Skeletal muscle satellite cell (primary cell): ENCODE results near the gene FBXO24. TPM values are rescaled to one million over a fixed set of nuclear protein-coding genes. Genes with fewer than 3 reads are reported as not detected.
"Not testable (repeated sequence)": the region's sequence is repeated elsewhere in the genome, so short reads cannot be mapped to it uniquely, and the experiment has no call there.

Experiments used
- H3K27me3 ChIP-seq: 2 replicates; pipeline ENCODE4 v1.7.0; 2013; ENCODE audit warnings: low read length; ENCODE audit not compliant: control insufficient read depth, insufficient read depth
- H3K36me3 ChIP-seq: 2 replicates; pipeline ENCODE4 v1.7.0; 2013; ENCODE audit warnings: mild to moderate bottlenecking, control low read depth, low read length; ENCODE audit not compliant: insufficient read depth
- H3K4me1 ChIP-seq: 2 replicates; pipeline ENCODE4 v1.7.0; 2013; ENCODE audit warnings: low read length; ENCODE audit not compliant: control insufficient read depth, insufficient read depth
- H3K4me2 ChIP-seq: 2 replicates; pipeline ENCODE4 v1.7.0; 2013; ENCODE audit warnings: mild to moderate bottlenecking, low read length
- H3K4me3 ChIP-seq: 2 replicates; pipeline ENCODE4 v1.7.0; 2013; ENCODE audit warnings: low read length
- H3K9ac ChIP-seq: 2 replicates; pipeline ENCODE4 v1.7.0; 2013; ENCODE audit warnings: mild to moderate bottlenecking, low read depth, low read length, moderate library complexity
- H3K9me3 ChIP-seq: replicated peaks from 2 replicates; pipeline ENCODE4 v1.7.0; 2013; ENCODE audit warnings: mild to moderate bottlenecking, control low read depth, low read length
- total RNA-seq: library from RNA; depleted of rRNA; stranded (reverse); fragments of >200 nt; gene quantifications from 2 replicates; pipeline ENCODE4 v1.2.3, GENCODE V29; 2012; rRNA removed

The FBXO24 gene, protein sequence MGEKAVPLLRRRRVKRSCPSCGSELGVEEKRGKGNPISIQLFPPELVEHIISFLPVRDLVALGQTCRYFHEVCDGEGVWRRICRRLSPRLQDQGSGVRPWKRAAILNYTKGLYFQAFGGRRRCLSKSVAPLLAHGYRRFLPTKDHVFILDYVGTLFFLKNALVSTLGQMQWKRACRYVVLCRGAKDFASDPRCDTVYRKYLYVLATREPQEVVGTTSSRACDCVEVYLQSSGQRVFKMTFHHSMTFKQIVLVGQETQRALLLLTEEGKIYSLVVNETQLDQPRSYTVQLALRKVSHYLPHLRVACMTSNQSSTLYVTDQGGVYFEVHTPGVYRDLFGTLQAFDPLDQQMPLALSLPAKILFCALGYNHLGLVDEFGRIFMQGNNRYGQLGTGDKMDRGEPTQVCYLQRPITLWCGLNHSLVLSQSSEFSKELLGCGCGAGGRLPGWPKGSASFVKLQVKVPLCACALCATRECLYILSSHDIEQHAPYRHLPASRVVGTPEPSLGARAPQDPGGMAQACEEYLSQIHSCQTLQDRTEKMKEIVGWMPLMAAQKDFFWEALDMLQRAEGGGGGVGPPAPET
- total RNA-seq = 0.44 TPM in 1 of 2 replicates, not detected in the other

DNA sequence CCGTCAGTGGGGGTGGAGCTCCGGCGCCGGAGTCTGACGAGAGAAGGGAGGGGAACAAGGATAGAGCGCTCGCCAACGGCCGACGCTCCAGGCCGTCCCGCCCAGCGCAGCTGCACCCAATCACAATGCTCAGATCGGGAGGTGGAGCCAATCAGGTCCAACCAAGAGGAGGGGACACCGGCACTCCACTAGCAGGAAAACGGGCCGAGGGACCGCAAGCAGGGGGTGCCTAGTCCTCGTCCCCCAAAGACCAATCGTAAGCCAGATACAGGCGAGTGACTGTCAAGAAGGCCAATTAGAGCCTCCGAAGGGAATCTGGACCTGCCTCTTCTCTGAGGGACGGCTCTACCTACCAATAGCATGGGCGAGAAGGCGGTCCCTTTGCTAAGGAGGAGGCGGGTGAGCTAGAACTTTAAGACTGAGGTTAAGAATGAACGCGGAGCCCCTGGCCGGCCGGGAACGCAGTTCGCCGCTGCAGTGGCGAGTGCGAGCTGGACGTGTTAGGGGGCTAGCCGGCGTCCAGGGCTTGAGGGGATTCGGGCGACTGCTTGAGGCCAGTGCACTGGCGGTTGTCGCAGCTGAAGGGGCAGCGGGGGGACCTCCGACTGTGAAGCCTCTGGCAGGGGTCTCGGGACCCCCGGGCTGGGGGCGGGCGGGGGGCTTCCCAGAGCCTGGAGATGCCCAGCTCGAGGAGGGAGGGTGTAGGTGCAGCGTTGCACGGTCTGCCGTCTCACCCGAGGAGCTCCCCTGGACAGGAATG lies at the start of gene FBXO24:
TSS of gene FBXO24 (plus strand) at position 63 of the 760 bp plus-strand sequence. CDS start at position 361, 298 bp downstream.
- Histone ChIP-seq H3K4me3 (peak within 1 kb of the TSS; percentile 97), H3K9me3 (no peaks in the 10 kb centered on the region), H3K4me1 (peaks cover 21% of the 10 kb centered on the region), H3K27me3 (peaks cover 6% of the 10 kb centered on the region), H3K36me3 (peaks cover 17% of the 10 kb centered on the region), H3K4me2 (peak within 1 kb of the TSS; percentile 93), H3K9ac (peak within 1 kb of the TSS; percentile 96)

DNA sequence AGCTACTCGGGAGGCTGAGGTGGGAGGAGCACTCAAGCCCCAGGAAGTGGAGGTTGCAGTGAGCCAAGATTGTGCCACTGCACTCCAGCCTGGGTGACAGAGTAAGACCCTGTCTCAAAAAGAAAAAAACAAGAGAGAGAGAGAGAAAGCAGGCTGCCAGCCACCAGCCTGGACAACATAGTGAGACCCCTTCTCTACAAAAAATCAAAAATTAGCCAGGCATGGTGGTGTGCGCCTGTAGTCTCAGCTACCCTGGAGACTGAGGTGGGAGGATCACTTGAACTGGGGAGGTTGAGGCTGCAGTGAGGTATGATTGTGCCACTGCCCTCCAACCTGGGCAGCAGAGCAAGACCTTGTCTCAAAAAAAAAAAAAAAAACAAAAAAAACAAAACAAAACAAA lies 49.4 kb upstream of the FBXO24 start:
- peaks cover 12% of the 10 kb centered on the region for H3K27me3 ChIP-seq
- H3K9me3 ChIP-seq, H3K4me2 ChIP-seq: not testable (repeated sequence)

DNA sequence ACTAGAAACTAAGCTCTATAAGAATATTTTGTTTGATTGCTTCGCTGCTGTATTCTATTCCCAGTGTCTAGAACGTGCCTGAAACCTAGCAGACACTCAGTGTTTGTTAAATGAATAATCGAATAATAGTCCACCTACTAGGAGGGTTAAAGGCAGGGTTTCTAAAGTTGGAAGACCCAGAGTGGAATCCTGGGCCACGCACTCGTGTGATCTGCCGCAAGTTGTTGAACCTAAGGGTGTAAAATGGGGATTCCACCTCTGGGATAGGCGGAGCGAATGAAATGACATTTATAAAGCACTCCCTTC lies 47.8 kb upstream of the FBXO24 start:
- peak overlapping the region; percentile 85 for H3K4me2 ChIP-seq
- no peaks in the 10 kb centered on the region for H3K9me3 ChIP-seq
- peak overlapping the region; percentile 63 for H3K4me3 ChIP-seq
- H3K9ac ChIP-seq = no peak overlapping the region
- peaks cover 21% of the 10 kb centered on the region for H3K4me1 ChIP-seq
- H3K36me3 ChIP-seq = no peaks in the 10 kb centered on the region
- peaks cover 7% of the 10 kb centered on the region for H3K27me3 ChIP-seq

More for the DNA sequence above, 49.4 kb upstream of the FBXO24 start:
- peaks cover 14% of the 10 kb centered on the region for H3K4me1 ChIP-seq
- not testable (repeated sequence) for H3K9ac ChIP-seq, H3K36me3 ChIP-seq, H3K4me3 ChIP-seq

DNA sequence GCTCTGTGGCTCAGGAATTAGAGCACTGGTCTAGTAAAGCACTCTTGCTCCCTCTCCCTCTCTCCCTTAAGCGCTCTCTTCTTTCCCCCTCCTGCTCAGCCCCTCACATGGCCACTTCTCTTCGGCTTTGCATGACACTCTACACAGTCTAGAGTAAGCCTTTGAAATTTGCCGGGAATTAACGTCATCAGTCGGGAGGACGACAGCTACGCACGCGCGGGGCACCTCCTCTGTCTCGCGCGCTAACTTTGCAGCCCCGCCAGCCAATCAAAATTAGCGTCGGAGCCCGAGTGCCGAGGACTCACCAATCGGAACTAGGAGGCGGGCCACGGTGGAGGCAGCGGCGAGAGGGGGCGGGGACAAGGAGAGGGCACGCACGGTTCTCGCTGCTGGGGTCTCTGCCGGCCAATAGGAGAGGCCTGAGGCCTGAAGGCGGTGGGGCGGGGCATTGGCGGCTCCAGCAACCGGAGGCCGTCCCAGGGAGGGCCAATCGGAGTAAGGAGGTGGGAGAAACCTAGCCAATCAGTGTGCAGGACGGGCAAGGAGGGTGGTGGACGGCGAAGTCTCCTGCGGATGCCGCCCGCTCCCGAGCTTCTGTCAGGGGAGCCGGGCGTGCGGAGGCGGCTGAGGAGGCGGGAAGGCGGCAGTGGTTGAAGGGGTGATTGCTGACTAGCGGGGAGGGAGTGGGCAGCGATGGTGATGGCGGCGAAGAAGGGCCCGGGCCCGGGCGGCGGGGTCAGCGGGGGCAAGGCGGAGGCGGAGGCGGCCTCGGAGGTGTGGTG lies 47.3 kb upstream of the FBXO24 start, which contains the start of gene AGFG2:
TSS of gene AGFG2 (plus strand) at position 550 of the 782 bp plus-strand sequence. CDS start at position 694, 144 bp downstream.
- Histone ChIP-seq H3K9ac (peak within 1 kb of the TSS; percentile 62), H3K4me3 (peak within 1 kb of the TSS; percentile 79), H3K27me3 (peaks cover 5% of the 10 kb centered on the region), H3K36me3 (no peaks in the 10 kb centered on the region), H3K4me1 (peaks cover 26% of the 10 kb centered on the region), H3K4me2 (peak within 1 kb of the TSS; percentile 85), H3K9me3 (no peaks in the 10 kb centered on the region)

DNA sequence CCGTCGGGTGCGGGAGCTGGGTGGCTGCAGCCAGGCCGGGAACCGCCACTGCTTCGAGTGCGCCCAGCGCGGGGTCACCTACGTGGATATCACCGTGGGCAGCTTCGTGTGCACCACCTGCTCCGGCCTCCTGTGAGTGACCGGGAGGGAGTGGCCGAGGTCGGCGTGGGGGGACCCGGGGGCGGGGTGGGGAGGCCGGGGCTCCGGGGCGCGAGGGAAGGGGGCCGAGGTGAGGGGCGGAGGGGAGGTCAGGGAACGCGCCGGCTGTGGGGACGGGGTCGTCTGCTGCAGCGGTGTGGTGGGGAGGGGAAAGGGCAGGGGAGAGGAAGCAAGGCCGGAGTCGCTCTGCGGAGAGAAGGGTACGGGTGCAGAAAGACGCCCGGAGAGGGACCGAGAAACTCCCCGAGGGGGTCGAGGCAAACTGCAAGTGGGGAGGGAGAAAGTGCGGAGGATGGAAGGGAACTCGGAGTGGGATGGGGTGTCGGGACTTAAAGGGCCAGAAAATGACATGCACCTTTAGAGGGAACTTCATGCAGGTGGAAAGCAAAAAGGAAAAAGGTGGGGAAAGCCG lies 46.6 kb upstream of the FBXO24 start:
- Histone ChIP-seq H3K4me1 (peaks cover 33% of the 10 kb centered on the region), H3K36me3 (no peaks in the 10 kb centered on the region), H3K9ac (peak overlapping the region; percentile 62), H3K4me3 (peak overlapping the region; percentile 79), H3K4me2 (peak overlapping the region; percentile 83), H3K9me3 (no peaks in the 10 kb centered on the region), H3K27me3 (no peaks in the 10 kb centered on the region)

DNA sequence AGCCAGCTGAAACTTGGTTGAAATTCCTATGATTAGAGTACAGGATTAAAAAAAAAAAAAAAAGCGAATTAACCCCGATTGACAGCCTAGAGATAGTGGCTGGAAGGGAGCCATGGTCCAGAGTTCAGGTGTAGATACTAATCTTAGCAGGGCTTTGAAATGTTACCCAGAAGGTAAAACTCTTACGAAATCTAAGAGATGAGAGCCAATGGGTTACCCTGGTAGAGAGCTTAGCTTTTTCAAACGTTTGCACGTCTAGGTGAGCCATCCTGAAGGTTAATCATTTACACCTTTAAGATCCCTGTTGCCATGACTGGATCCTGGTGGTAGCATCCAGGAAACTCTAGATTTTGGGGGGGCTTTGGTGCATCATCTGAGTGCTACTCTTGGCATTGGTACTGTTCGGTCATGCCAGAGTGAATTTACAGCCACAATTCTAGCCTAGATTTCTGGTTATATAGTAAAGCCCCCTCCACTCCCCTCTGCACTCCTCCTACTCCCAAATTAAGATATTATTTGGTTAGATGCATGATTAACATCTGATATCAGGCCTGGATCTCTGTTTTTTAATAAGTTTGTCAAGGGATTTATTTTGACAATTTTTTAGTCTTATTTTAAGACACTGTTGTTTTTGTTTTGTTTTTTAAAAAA lies 45.9 kb upstream of the FBXO24 start:
- Histone ChIP-seq H3K27me3 (no peaks in the 10 kb centered on the region), H3K9ac (peak overlapping the region; percentile 53), H3K4me1 (peaks cover 40% of the 10 kb centered on the region), H3K4me3 (peak overlapping the region; percentile 79), H3K9me3 (no peaks in the 10 kb centered on the region), H3K4me2 (peak overlapping the region; percentile 83), H3K36me3 (no peaks in the 10 kb centered on the region)

DNA sequence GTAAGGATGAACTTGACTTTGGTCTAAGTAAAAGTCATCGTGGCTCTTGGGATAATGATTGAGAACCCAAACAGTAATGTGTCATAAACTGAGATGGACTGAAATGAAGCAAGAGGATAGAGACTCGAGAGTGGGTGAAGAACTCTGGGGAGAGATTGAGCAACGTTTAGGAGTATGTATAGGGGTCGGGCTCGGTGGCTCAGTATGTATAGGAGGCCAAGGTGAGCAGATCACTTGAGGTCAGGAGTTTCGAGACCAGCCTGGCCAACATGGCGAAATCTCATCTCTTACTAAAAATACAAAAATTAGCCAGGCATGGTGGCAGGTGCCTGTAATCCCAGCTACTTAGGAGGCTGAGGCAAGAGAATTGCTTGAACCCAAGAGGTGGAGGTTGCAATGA lies 44.8 kb upstream of the FBXO24 start:
- H3K27me3 ChIP-seq, H3K9ac ChIP-seq, H3K36me3 ChIP-seq, H3K4me3 ChIP-seq, H3K9me3 ChIP-seq, H3K4me2 ChIP-seq: not testable (repeated sequence)
- H3K4me1 ChIP-seq = peaks cover 49% of the 10 kb centered on the region

DNA sequence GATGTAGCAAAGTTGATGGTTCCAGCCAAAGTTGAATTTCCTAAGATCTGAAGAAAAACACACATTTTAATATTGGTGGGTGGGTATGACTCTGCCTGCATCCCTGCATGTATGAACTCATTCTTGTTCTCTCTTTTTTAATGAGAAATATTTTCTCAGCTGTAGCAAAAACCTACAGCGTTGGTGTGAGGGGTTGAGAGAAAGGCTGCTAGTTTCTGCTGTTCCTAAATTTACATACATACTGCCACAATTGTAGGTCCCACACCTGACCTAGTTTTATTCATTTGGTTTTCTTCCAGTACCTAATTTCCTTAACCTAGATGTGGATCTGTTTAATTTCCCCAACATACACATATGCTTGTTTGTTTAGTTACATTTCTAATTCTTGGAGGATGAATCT lies 42.5 kb upstream of the FBXO24 start:
- no peak overlapping the region for H3K4me3 ChIP-seq
- peak overlapping the region; percentile 3 for H3K4me2 ChIP-seq
- H3K9ac ChIP-seq = no peak overlapping the region
- H3K36me3 ChIP-seq = no peaks in the 10 kb centered on the region
- H3K27me3 ChIP-seq = no peaks in the 10 kb centered on the region
- no peaks in the 10 kb centered on the region for H3K9me3 ChIP-seq
- peaks cover 66% of the 10 kb centered on the region for H3K4me1 ChIP-seq

DNA sequence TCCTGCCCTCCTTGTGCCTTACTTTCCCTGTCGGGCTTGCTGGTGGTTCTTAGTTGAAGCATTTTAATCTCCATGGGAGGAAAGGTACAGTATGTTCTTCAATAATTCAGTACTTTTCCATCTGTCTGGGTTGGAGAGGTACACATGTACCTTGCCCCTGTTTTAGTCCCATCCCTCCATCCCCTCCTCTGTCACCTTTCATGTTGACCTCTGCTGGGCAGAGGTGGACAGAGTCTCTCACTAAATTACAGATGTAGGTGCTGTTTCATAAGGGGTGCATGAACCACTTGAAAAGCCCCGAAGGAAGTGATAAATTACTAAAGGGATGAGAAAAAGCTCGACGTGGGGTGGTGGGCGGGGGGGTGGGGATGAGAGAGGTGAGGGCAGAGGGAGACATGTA lies 41.7 kb upstream of the FBXO24 start:
- no peaks in the 10 kb centered on the region for H3K9me3 ChIP-seq
- H3K4me3 ChIP-seq = no peak overlapping the region
- no peak overlapping the region for H3K9ac ChIP-seq
- no peak overlapping the region for H3K4me2 ChIP-seq
- H3K36me3 ChIP-seq = peaks cover 3% of the 10 kb centered on the region
- no peaks in the 10 kb centered on the region for H3K27me3 ChIP-seq
- peaks cover 69% of the 10 kb centered on the region for H3K4me1 ChIP-seq

DNA sequence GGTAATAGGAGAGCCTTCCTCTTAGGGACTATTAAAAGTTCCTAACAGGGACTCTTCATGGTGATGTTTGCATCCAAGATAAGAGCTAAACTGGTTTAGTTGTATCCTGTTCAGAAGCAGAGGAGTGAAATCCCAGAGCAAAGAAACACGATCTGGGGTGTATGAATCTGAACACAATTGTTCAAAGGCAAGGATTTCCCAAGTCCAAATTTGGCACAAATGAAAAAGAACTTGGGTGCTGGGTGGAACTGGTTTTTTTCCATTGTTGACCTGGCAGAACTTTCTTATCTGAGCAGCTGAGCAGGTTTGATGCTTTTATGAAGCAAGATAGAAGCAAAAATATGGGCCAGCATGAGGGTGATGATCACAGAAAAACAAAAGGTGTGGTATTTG lies 41.2 kb upstream of the FBXO24 start:
- peaks cover 68% of the 10 kb centered on the region for H3K4me1 ChIP-seq

More for the DNA sequence above, 41.2 kb upstream of the FBXO24 start:
- no peaks in the 10 kb centered on the region for H3K9me3 ChIP-seq
- peaks cover 3% of the 10 kb centered on the region for H3K36me3 ChIP-seq
- H3K9ac ChIP-seq = peak overlapping the region; percentile 50
- peak overlapping the region; percentile 6 for H3K4me3 ChIP-seq
- H3K4me2 ChIP-seq = peak overlapping the region; percentile 62
- no peaks in the 10 kb centered on the region for H3K27me3 ChIP-seq
